H9 (cell line): ENCODE data around the gene CRACR2A. TPM values are rescaled to one million over a fixed set of nuclear protein-coding genes. Genes with fewer than 3 reads are reported as not detected.

ENCODE experiments used
- DNase-seq: peaks from one replicate; pipeline ENCODE4 v3.0.0-alpha.2; 2017
- H2AFZ ChIP-seq: one replicate; pipeline ENCODE4 v1.6.1; 2013; ENCODE audit warnings: mild to moderate bottlenecking, low read length, control low read depth, moderate library complexity
- H2AK5ac ChIP-seq: 2 replicates; pipeline ENCODE4 v1.6.1; 2013; ENCODE audit warnings: low read length, control low read depth, mixed read lengths; ENCODE audit not compliant: insufficient read length
- H2BK120ac ChIP-seq: one replicate; pipeline ENCODE4 v1.6.1; 2013; ENCODE audit warnings: low read depth, mild to moderate bottlenecking, low read length, control low read depth, inconsistent platforms; ENCODE audit not compliant: poor library complexity, severe bottlenecking
- H2BK12ac ChIP-seq: 2 replicates; pipeline ENCODE4 v1.6.1; 2013; ENCODE audit warnings: low read length, control low read depth, mixed read lengths, low read depth; ENCODE audit not compliant: insufficient read length
- H2BK15ac ChIP-seq: 2 replicates; pipeline ENCODE4 v1.6.1; 2013; ENCODE audit warnings: low read depth, low read length, control low read depth
- H2BK20ac ChIP-seq: one replicate; pipeline ENCODE4 v1.6.1; 2013; ENCODE audit warnings: low read depth, mild to moderate bottlenecking, low read length, control low read depth, inconsistent platforms; ENCODE audit not compliant: poor library complexity, severe bottlenecking
- H2BK5ac ChIP-seq: 2 replicates; pipeline ENCODE4 v1.6.1; 2013; ENCODE audit warnings: low read length, control low read depth, mixed read lengths; ENCODE audit not compliant: insufficient read length
- H3K14ac ChIP-seq: 2 replicates; pipeline ENCODE4 v1.6.1; 2013; ENCODE audit warnings: low read length, control low read depth; ENCODE audit not compliant: insufficient read depth
- H3K18ac ChIP-seq: 2 replicates; pipeline ENCODE4 v1.6.1; 2013; ENCODE audit warnings: low read depth, mild to moderate bottlenecking, mixed read lengths, low read length, control low read depth; ENCODE audit not compliant: insufficient read length
- H3K23ac ChIP-seq: 2 replicates; pipeline ENCODE4 v1.6.1; 2013; ENCODE audit warnings: low read length, control low read depth, mixed read lengths, low read depth; ENCODE audit not compliant: insufficient read length
- H3K23me2 ChIP-seq: 2 replicates; pipeline ENCODE4 v1.6.1; 2013; ENCODE audit warnings: low read depth, mild to moderate bottlenecking, mixed read lengths, low read length, control low read depth; ENCODE audit not compliant: insufficient read length, poor library complexity, severe bottlenecking
- H3K27ac ChIP-seq: 2 replicates; pipeline ENCODE4 v1.5.1; 2013; ENCODE audit warnings: low read length, control low read depth, mixed read lengths, low read depth; ENCODE audit not compliant: insufficient read length
- H3K27me3 ChIP-seq: 2 replicates; pipeline ENCODE4 v1.6.1; 2013; ENCODE audit warnings: low read length, control low read depth, inconsistent platforms; ENCODE audit not compliant: insufficient read depth
- H3K4ac ChIP-seq: 2 replicates; pipeline ENCODE4 v1.6.1; 2013; ENCODE audit warnings: low read depth, mild to moderate bottlenecking, control low read depth, inconsistent platforms, low read length, moderate library complexity
- H3K4me1 ChIP-seq: 2 replicates; pipeline ENCODE4 v1.6.1; 2013; ENCODE audit warnings: low read length, control low read depth, inconsistent platforms; ENCODE audit not compliant: insufficient read depth
- H3K4me2 ChIP-seq: 2 replicates; pipeline ENCODE4 v1.6.1; 2013; ENCODE audit warnings: low read length, control low read depth, mixed read lengths; ENCODE audit not compliant: insufficient read length, insufficient read depth
- H3K56ac ChIP-seq: 2 replicates; pipeline ENCODE4 v1.6.1; 2013; ENCODE audit warnings: low read depth, mild to moderate bottlenecking, mixed read lengths, low read length, control low read depth; ENCODE audit not compliant: insufficient read length
- H3K79me1 ChIP-seq: 2 replicates; pipeline ENCODE4 v1.6.1; 2013; ENCODE audit warnings: low read depth, mild to moderate bottlenecking, moderate library complexity, low read length, control low read depth, inconsistent platforms; ENCODE audit not compliant: insufficient read depth, poor library complexity, severe bottlenecking
- H3K79me2 ChIP-seq: 2 replicates; pipeline ENCODE4 v1.6.1; 2013; ENCODE audit warnings: low read length, control low read depth, inconsistent platforms; ENCODE audit not compliant: insufficient read depth
- H3K9ac ChIP-seq: 2 replicates; pipeline ENCODE4 v1.6.1; 2013; ENCODE audit warnings: low read length, control low read depth, mixed read lengths; ENCODE audit not compliant: insufficient read length; ENCODE audit errors: extremely low read depth
- H3K9me3 ChIP-seq: one replicate; pipeline ENCODE4 v1.6.1; 2013; ENCODE audit warnings: low read depth, low read length, inconsistent platforms; ENCODE audit not compliant: control insufficient read depth
- H3T11ph ChIP-seq: one replicate; pipeline ENCODE4 v1.6.1; 2013; ENCODE audit warnings: mild to moderate bottlenecking, low read length, control low read depth, inconsistent platforms
- H4K20me1 ChIP-seq: one replicate; pipeline ENCODE4 v1.6.1; 2013; ENCODE audit not compliant: control insufficient read depth, insufficient read length, insufficient read depth
- H4K5ac ChIP-seq: 2 replicates; pipeline ENCODE4 v1.6.1; 2013; ENCODE audit warnings: low read depth, mild to moderate bottlenecking, mixed read lengths, low read length, control low read depth; ENCODE audit not compliant: insufficient read length
- H4K8ac ChIP-seq: replicated peaks from 2 replicates; pipeline ENCODE4 v1.6.1; 2013; ENCODE audit warnings: low read length, control low read depth, mixed read lengths, low read depth; ENCODE audit not compliant: insufficient read length
- H4K91ac ChIP-seq: 2 replicates; pipeline ENCODE4 v1.6.1; 2013; ENCODE audit warnings: low read depth, mild to moderate bottlenecking, moderate library complexity, mixed read lengths, low read length, control low read depth; ENCODE audit not compliant: insufficient read length
- H3K27ac Mint-ChIP-seq, 3 experiments: 2 replicates in 2 of 3; 3 replicates in 1 of 3; pipeline ENCODE4 v1.8.0; 2020 to 2021; ENCODE audit warnings: mixed read lengths in 3 of 3, mild to moderate bottlenecking in 1 of 3, moderate library complexity in 1 of 3
- H3K27me3 Mint-ChIP-seq: 2 replicates; pipeline ENCODE4 v1.8.0; 2021; ENCODE audit warnings: low read depth, mild to moderate bottlenecking, moderate library complexity, mixed read lengths
- H3K36me3 Mint-ChIP-seq, 3 experiments: 2 replicates in 2 of 3; 3 replicates in 1 of 3; pipeline ENCODE4 v1.8.0; 2020 to 2021; ENCODE audit warnings: low read depth in 3 of 3, mixed read lengths in 3 of 3; ENCODE audit not compliant: insufficient read depth in 1 of 3
- H3K4me1 Mint-ChIP-seq, 2 experiments: 2 replicates each; pipeline ENCODE4 v1.8.0; 2020; ENCODE audit warnings: mixed read lengths in 2 of 2
- H3K4me3 Mint-ChIP-seq, 2 experiments: 2 replicates in 1 of 2; 3 replicates in 1 of 2; pipeline ENCODE4 v1.8.0; 2020 to 2021; ENCODE audit warnings: mild to moderate bottlenecking in 2 of 2, mixed read lengths in 2 of 2, moderate library complexity in 1 of 2
- H3K9me3 Mint-ChIP-seq, 2 experiments: 2 replicates in 1 of 2; 3 replicates in 1 of 2; pipeline ENCODE4 v1.8.0; 2020; ENCODE audit warnings: mild to moderate bottlenecking in 2 of 2, mixed read lengths in 2 of 2, moderate library complexity in 1 of 2
- CTCF ChIP-seq: fragments of 200-600 bp; sonication (generic); conservative IDR thresholded peaks from 3 replicates; pipeline ENCODE4 v1.8.0; 2021; ENCODE audit warnings: antibody characterized with exemption, mild to moderate bottlenecking
- WGBS: extraction: QIAGEN DNeasy Blood & Tissue Kit; methylation state at CpG from one replicate; pipeline ENCODE4 v1.1.7; 2013; ENCODE audit warnings: missing lambda C conversion rate, low lambda C conversion rate, mixed read lengths; ENCODE audit not compliant: insufficient read length; ENCODE audit errors: extremely low coverage; 5-methylcytosine and 5-hydroxymethylcytosine counted together
- total RNA-seq: library from RNA; stranded (reverse); gene quantifications from 2 replicates; pipeline ENCODE4 v1.2.1, GENCODE V29; 2021

Gene CRACR2A
- total RNA-seq, 1 experiment from 2014 or later, result 2.0 TPM

- Histone ChIP-seq H4K20me1 (no peaks in the 10 kb centered on the region), H2BK12ac (no peak overlapping the region), H3K4me2 (no peak overlapping the region), H4K5ac (no peak overlapping the region), H3K14ac (no peak overlapping the region), H2AFZ (no peak overlapping the region), H2BK20ac (no peak overlapping the region), H4K91ac (no peak overlapping the region), H3K18ac (no peak overlapping the region), H3K4ac (no peak overlapping the region), H3K23me2 (no peaks in the 10 kb centered on the region), H3K23ac (no peak overlapping the region), H2BK15ac (no peak overlapping the region), H3K56ac (no peak overlapping the region), H2BK5ac (no peak overlapping the region), H3K27me3 (no peaks in the 10 kb centered on the region), H3K9ac (no peak overlapping the region), H3K27ac (no peak overlapping the region), H3T11ph (no peak overlapping the region), H2BK120ac (no peak overlapping the region), H2AK5ac (no peak overlapping the region), H3K79me2 (no peaks in the 10 kb centered on the region), H4K8ac (no peak overlapping the region), H3K79me1 (no peaks in the 10 kb centered on the region), H3K4me1 (no peaks in the 10 kb centered on the region), H3K9me3 (no peaks in the 10 kb centered on the region)
- Mint-ChIP-seq H3K4me1 (no peaks in the 10 kb centered on the region), H3K4me3 (no peak overlapping the region), H3K9me3 (no peaks in the 10 kb centered on the region), H3K27ac (no peak overlapping the region), H3K27me3 (peaks cover 1% of the 10 kb centered on the region), H3K36me3 (no peaks in the 10 kb centered on the region)
- WGBS, result no CpG with 5 or more reads among the region's 2 CpGs
- no peak for DNase-seq
- no peak for TF ChIP-seq CTCF
Observed at GRCh38 chr12:3740480-3741231, 12.3 kb downstream of the CRACR2A start.
